ENCODE data around the gene PLCL2. TPM values are rescaled to one million over a fixed set of nuclear protein-coding genes. Genes with fewer than 3 reads are reported as not detected.

Gene PLCL2
- total and polyA plus RNA-seq, 2 donors (not counting 1 experiment from before 2014, with no cell fraction given), result 4.0 to 11.9 TPM

DNA sequence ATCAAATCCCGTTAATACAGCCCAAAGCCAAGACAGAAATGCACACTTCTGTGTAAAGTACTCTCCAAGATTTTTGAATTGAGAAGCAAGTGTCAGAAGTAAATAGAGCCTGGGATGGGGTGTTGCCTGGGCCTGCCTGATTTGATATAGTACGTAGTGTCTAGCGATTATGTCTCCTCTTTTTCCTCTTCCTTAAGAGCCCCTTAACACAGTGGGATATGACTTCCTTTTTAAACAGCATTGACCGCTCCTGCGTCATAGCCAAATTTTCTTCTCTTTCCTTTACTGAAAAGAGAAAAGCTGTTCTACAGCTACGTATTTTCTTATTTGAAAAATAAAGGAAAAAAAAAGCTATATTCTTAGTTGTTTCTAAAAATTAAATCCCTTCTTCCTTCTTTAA, 97.7 kb downstream of the PLCL2 start:
- Histone ChIP-seq H3K9me3 (ENCODE audit: control insufficient read depth, insufficient read depth, low read depth, low read length) (no peaks in the 10 kb centered on the region), H3K4me3 (replicated peaks in 1 of 4; ENCODE audit: control extremely low read depth in 1 of 4, insufficient read depth in 1 of 4, low read depth in 3 of 4, low read length in 4 of 4) (no peak overlapping the region), H3K27ac (ENCODE audit: insufficient read depth, low read length) (no peak overlapping the region), H3K79me2 (ENCODE audit: control insufficient read depth, insufficient read depth, low read length) (no peaks in the 10 kb centered on the region), H3K4me2 (ENCODE audit: extremely low read depth, insufficient read depth, low read length) (no peak overlapping the region), H2AFZ (ENCODE audit: low read length) (no peak overlapping the region), H4K20me1 (ENCODE audit: control insufficient read depth, extremely low read depth, insufficient read depth, low read length) (no peaks in the 10 kb centered on the region), H3K4me1 (ENCODE audit: control insufficient read depth, extremely low read depth, insufficient read depth, low read length) (no peaks in the 10 kb centered on the region), H3K9ac (ENCODE audit: insufficient read depth, low read length) (no peak overlapping the region), H3K27me3 (ENCODE audit: control insufficient read depth, insufficient read depth, low read length) (no peaks in the 10 kb centered on the region), H3K36me3 (ENCODE audit: control insufficient read depth, insufficient read depth, low read length) (no peaks in the 10 kb centered on the region)
- no peak for TF ChIP-seq EZH2 (IDR thresholded peaks at IDR 0.05; ENCODE audit: low read length, missing control alignments)
- TF ChIP-seq, protein P1, sequence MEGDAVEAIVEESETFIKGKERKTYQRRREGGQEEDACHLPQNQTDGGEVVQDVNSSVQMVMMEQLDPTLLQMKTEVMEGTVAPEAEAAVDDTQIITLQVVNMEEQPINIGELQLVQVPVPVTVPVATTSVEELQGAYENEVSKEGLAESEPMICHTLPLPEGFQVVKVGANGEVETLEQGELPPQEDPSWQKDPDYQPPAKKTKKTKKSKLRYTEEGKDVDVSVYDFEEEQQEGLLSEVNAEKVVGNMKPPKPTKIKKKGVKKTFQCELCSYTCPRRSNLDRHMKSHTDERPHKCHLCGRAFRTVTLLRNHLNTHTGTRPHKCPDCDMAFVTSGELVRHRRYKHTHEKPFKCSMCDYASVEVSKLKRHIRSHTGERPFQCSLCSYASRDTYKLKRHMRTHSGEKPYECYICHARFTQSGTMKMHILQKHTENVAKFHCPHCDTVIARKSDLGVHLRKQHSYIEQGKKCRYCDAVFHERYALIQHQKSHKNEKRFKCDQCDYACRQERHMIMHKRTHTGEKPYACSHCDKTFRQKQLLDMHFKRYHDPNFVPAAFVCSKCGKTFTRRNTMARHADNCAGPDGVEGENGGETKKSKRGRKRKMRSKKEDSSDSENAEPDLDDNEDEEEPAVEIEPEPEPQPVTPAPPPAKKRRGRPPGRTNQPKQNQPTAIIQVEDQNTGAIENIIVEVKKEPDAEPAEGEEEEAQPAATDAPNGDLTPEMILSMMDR (conservative IDR thresholded peaks at IDR 0.05 in 1 of 2, IDR thresholded peaks at IDR 0.05 in 1 of 2; ENCODE audit: low read depth in 1 of 2, low read length in 2 of 2), result no peak
- DNase-seq (ENCODE audit: low read depth in 2 of 2), result no peak

DNA sequence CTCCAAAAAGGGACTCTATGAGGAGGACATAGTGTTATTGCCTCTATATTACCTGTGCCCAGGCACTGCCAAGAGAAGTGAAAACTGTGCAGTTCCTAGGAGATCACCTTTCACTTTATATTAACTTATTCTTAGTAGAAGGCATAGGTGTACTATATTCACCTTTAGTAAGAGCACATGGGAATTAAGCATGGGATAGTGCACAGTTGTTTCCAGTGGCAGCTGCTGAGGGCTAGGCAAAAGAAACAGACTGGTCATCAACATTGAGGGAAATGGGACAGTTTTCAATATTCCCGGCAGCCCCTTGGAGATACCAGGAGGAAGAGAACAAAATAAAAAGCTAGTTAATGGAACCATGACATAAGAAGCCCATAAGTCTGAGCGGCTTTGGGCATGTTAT, 100.9 kb downstream of the PLCL2 start:
- Histone ChIP-seq H3K9me3 (ENCODE audit: control insufficient read depth, insufficient read depth, low read depth, low read length) (no peaks in the 10 kb centered on the region), H4K20me1 (ENCODE audit: control insufficient read depth, extremely low read depth, insufficient read depth, low read length) (no peaks in the 10 kb centered on the region), H3K27me3 (ENCODE audit: control insufficient read depth, insufficient read depth, low read length) (no peaks in the 10 kb centered on the region), H2AFZ (ENCODE audit: low read length) (no peak overlapping the region), H3K4me1 (ENCODE audit: control insufficient read depth, extremely low read depth, insufficient read depth, low read length) (no peaks in the 10 kb centered on the region), H3K9ac (ENCODE audit: insufficient read depth, low read length) (no peak overlapping the region), H3K4me2 (ENCODE audit: extremely low read depth, insufficient read depth, low read length) (no peak overlapping the region), H3K36me3 (ENCODE audit: control insufficient read depth, insufficient read depth, low read length) (no peaks in the 10 kb centered on the region), H3K27ac (ENCODE audit: insufficient read depth, low read length) (no peak overlapping the region), H3K4me3 (replicated peaks in 1 of 4; ENCODE audit: control extremely low read depth in 1 of 4, insufficient read depth in 1 of 4, low read depth in 3 of 4, low read length in 4 of 4) (no peak overlapping the region), H3K79me2 (ENCODE audit: control insufficient read depth, insufficient read depth, low read length) (no peaks in the 10 kb centered on the region)
- TF ChIP-seq, protein P1 (conservative IDR thresholded peaks at IDR 0.05 in 1 of 2, IDR thresholded peaks at IDR 0.05 in 1 of 2; ENCODE audit: low read depth in 1 of 2, low read length in 2 of 2), result no peak
- TF ChIP-seq EZH2 (IDR thresholded peaks at IDR 0.05; ENCODE audit: low read length, missing control alignments), result no peak
- no peak for DNase-seq (ENCODE audit: low read depth in 2 of 2)

DNA sequence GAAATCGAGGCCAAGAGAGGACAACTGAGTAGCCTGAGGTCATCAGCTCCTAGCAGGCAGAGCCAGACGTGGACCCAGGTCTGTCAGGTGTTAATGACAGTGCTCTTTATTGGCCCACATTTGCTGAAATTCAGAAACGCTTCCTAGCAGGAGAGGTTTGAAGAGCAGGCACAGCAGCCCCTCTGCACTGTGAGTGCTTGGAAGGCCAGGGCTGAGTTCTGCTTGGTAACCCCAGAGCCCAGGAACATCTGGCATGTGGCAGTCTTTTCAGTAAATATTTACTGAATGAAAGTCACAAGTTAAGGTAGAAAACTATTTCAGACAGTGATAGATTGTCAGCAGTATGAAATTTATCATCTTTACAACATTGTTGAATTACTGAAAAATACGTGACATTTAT, 102.4 kb downstream of the PLCL2 start:
- Histone ChIP-seq H3K27ac (ENCODE audit: insufficient read depth, low read length) (no peak overlapping the region), H3K9me3 (ENCODE audit: control insufficient read depth, insufficient read depth, low read depth, low read length) (no peaks in the 10 kb centered on the region), H3K79me2 (ENCODE audit: control insufficient read depth, insufficient read depth, low read length) (no peaks in the 10 kb centered on the region), H3K4me2 (ENCODE audit: extremely low read depth, insufficient read depth, low read length) (no peak overlapping the region), H3K27me3 (ENCODE audit: control insufficient read depth, insufficient read depth, low read length) (no peaks in the 10 kb centered on the region), H2AFZ (ENCODE audit: low read length) (no peak overlapping the region), H3K4me3 (replicated peaks in 1 of 4; ENCODE audit: control extremely low read depth in 1 of 4, insufficient read depth in 1 of 4, low read depth in 3 of 4, low read length in 4 of 4) (no peak overlapping the region), H4K20me1 (ENCODE audit: control insufficient read depth, extremely low read depth, insufficient read depth, low read length) (no peaks in the 10 kb centered on the region), H3K36me3 (ENCODE audit: control insufficient read depth, insufficient read depth, low read length) (no peaks in the 10 kb centered on the region), H3K4me1 (ENCODE audit: control insufficient read depth, extremely low read depth, insufficient read depth, low read length) (no peaks in the 10 kb centered on the region), H3K9ac (ENCODE audit: insufficient read depth, low read length) (no peak overlapping the region)
- DNase-seq (ENCODE audit: low read depth in 2 of 2), result no peak
- TF ChIP-seq, protein P1 (conservative IDR thresholded peaks at IDR 0.05 in 1 of 2, IDR thresholded peaks at IDR 0.05 in 1 of 2; ENCODE audit: low read depth in 1 of 2, low read length in 2 of 2), result no peak
- no peak for TF ChIP-seq EZH2 (IDR thresholded peaks at IDR 0.05; ENCODE audit: low read length, missing control alignments)
